Cardiac septum (tissue), 1 donor: ENCODE measurements around the gene CDX1. TPM values are rescaled to one million over a fixed set of nuclear protein-coding genes. Genes with fewer than 3 reads are reported as not detected.

ENCODE experiments used
- DNase-seq: peaks from one replicate; pipeline ENCODE4 v3.0.0-alpha.2; 2020; ENCODE audit warnings: low spot score
- intact Hi-C: fragments of 100-400 bp; cut with DNase I; formaldehyde crosslinking; loops from one replicate; pipeline ENCODE4 v1.14.0; 2022
- long read RNA-seq: library from polyadenylated mRNA; unstranded; transcript quantifications from one replicate; pipeline ENCODE4 v2.0.0, GENCODE V29; 2021
- total RNA-seq: library from RNA; stranded (reverse); fragmentation: NEBNext Ultra II Directional; extraction: Animal tissue kit (Norgen Biotek cat#: 25700); gene quantifications from one replicate; pipeline ENCODE4 v1.2.1, GENCODE V29; 2021
- donor health status: DM: no; HTN: no; CAD: no.

Gene CDX1
- 0.16 TPM for total RNA-seq
- long read RNA-seq, result 0 reads

DNA sequence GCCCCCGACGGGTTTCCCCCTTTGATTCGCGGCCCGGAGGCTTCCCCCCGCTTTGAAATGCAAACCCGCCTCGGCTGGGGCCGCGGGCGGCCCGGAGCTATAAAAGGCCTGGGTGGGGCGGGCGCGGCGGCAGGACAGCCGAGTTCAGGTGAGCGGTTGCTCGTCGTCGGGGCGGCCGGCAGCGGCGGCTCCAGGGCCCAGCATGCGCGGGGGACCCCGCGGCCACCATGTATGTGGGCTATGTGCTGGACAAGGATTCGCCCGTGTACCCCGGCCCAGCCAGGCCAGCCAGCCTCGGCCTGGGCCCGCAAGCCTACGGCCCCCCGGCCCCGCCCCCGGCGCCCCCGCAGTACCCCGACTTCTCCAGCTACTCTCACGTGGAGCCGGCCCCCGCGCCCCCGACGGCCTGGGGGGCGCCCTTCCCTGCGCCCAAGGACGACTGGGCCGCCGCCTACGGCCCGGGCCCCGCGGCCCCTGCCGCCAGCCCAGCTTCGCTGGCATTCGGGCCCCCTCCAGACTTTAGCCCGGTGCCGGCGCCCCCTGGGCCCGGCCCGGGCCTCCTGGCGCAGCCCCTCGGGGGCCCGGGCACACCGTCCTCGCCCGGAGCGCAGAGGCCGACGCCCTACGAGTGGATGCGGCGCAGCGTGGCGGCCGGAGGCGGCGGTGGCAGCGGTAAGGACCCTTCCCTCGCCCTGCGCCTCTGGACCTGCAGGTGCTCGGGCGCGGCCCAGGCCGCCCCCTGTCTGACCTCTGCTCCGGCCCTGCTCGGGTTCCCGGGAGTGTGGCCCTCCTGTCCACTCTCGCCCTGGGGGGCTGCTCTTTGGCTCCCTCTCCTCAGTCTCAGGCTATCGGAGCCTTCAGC lies at the start of gene CDX1:
Gene CDX1 (plus strand): TSS at position 129 of the 862 bp plus-strand sequence. CDS start 99 bp downstream, at position 228.
- intact Hi-C loops, result no loop called here
- DNase-seq, result no peak

DNA sequence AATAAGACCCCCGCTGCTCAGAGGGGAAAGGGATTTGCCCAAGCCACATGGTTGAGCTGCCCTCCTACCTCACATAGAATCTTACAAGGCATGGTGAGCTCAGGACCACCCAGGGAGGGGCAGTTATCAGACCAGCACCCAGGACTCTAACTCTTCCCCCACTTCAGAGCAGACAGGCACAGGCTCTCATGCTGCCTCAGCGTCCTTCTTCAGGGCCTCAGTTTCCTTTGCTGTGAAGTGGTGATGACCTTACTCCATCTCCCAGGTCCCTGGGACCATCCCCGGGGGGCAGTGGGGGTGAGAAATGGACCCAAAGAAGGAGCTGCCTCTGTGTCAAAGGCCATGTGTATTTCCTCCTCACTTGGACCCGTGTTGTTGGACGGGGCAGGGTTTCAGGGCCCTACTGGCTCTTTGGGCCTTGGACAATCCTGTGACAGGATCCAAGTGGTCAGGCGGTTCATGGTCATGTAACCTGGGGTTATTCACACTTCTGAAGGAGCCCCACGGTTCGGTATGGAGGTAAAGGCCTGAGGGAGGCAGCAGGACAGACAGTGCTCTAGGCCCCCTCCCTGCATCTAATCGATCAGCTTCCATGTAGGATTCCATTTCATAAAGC lies 48.5 kb upstream of the CDX1 start:
- peak; percentile 56 for DNase-seq

GRCh38 chr5:150118561-150119229 lies 47.9 kb upstream of the CDX1 start:
- intact Hi-C loops, result no loop called here
- DNase-seq, result peak; percentile 26

More for the DNA sequence above, 48.5 kb upstream of the CDX1 start:
- intact Hi-C loops, result no loop called here

GRCh38 chr5:150119421-150120061 lies 47.0 kb upstream of the CDX1 start:
- peak; percentile 62 for DNase-seq
- intact Hi-C loops, result no loop called here

GRCh38 chr5:150120062-150120441 lies 46.5 kb upstream of the CDX1 start:
- DNase-seq, result peak; percentile 65
- intact Hi-C loops, result no loop called here

DNA sequence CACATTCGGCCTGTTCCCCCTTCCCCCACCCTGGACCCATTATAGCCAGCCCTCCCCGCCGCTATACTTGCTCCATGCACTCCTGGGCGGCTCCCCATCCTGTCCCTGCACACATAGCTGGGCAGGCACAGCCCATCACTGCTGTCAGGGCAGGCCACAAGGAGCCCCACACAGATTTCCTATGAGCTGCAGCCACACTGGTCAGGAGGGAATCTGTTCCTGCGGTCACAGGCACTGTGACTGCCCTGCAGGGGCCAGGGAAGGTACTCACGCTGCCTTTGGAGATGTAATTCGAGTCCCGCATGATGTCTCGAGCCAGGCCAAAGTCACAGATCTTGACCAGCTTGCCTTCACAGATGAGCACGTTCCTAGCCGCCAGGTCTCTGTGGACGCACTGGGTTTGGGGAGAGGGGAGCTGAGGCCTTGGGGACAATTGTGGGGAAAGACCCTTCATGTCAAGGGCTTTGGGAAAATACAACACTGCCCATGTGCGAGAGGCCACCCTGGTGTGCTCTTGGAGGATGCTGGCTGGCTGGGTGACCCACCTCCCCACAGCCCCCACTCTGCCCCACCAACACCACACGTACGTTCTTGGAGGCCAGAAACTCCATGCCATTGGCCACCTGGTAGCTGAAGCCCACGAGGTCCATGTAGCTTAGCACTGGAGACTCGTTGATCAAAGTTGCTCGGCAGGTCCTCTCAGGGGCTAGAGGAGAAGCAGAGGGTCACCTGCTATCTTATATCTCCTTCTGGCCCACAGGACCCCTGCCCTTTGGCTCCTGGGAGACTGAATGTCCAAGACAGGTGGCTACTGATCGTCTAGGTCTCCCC lies 45.7 kb upstream of the CDX1 start:
- intact Hi-C loops, result no loop called here
- DNase-seq, result peak; percentile 47

DNA sequence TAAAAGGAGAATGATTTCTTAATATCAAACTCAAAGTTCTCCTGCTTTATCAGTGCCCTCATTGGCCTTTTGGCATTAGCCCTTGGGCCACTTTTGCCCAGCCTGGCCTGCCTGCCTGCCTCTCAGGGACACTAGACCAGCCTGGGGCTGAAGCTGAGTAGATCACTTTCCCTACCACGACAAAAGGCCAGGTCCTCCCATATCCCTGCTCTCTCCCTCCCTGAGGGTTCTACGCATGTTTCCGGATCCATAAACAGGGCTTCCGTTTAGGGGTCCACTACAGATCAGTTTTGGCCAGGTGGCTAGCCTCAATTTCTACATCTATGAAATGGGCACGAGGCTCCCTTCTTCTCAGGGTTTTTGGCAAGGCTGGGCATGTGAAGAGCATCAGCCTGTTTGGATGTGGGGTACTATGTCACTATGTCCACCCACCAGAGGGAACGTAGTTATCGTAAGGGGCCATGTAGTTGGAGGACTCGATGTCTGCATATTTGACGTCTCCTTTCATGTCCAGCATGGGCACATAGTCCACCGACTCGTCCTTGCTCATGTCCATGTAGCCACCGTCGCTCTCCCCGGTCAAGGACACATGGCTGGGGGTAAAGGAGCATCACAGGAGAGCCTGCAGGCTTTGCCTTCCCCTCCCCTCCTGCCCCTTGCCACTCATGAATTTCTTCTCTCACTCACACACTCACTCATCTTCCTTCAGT lies 45.0 kb upstream of the CDX1 start:
- DNase-seq, result peak; percentile 31
- intact Hi-C loops, result no loop called here

- DNase-seq, result peak; percentile 73
- intact Hi-C loops, result no loop called here
Measured at GRCh38 chr5:150122158-150122510, 44.4 kb upstream of the CDX1 start.

GRCh38 chr5:150122536-150123481 lies 43.8 kb upstream of the CDX1 start:
- DNase-seq, result no peak
- intact Hi-C loops, result no loop called here

DNA sequence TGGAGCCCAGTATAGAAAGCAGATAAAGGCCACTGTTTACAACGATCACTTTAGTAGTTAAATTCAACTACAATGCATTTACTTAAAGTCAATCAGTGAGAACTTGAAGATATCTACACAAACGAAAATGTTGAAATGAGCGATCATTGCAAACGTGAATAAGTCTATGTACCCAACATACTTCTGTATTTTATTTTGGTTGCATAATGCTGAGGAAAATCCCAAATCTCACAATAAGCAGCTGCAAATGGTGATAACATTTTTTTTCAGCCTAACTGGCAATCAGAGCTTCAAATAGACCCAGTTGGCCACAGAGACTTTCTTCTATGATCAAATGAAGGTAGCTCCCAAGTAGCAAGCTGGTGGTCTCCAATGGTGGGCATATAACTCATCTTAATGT lies 43.0 kb upstream of the CDX1 start:
- DNase-seq, result no peak
- intact Hi-C loops, result no loop called here

DNA sequence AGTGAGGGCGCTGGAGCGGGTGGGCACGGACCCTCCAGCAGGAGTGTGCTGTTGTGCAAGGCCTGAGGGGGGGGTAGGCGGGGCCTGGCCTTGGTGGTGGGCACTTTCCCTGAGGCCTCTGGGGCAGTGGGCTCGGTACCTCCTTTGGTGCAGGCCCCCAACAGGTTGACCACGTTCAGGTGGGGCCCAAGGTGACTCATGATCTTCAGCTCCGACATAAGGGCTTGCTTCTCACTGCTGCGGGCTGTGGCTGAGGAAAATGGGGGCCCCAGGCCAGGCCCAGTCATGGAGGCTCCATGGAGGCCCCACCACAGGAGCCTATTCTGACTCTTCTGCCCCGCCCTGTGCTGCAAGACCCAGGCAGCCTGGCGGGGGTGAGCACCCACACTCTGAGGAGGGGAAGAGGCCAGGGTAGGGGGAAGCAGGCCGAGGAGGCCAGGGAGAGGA lies 42.4 kb upstream of the CDX1 start:
- intact Hi-C loops, result no loop called here
- DNase-seq, result no peak

- no peak for DNase-seq
- intact Hi-C loops, result no loop called here
Measured at GRCh38 chr5:150124596-150124995, 42.0 kb upstream of the CDX1 start.

GRCh38 chr5:150125334-150125733 lies 41.2 kb upstream of the CDX1 start:
- intact Hi-C loops, result loop anchor here (5.0 kb wide), 1 partner anchor 312 kb away; no protein-coding TSS in a partner anchor
- no peak for DNase-seq

DNA sequence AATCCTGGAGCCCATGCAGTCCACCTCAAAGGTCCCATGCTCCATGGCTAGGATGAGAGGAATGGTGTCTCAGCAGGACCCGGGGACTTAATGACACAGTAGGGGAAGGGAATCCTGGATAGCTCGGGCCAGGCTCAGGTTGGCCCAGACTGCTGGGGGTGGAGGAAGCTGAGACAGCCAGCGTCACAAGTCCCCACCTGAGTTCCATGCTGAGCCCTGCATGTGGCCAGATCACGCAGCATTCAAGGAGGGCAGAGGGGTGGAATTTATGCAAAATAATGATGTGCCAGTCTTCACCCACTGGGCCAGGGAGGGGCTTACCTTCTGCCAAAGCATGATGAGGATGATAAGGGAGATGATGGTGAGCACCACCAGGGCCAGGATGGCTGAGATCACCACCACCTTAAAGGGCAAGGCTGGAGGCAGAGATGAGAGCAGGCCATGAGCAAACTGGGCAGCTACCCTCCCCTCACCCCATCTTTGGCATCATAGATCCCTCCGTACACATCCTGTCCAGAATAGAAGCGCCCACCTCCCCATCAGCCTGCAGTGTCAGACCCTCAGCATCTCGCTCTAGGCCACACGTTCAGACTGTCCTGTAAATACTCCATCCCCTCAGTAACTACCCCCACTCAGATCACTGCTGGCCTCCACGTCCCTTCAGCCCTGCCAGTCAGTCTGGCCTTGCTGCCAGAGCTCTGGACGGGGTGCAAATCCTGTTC lies 40.2 kb upstream of the CDX1 start:
- DNase-seq, result no peak

GRCh38 chr5:150126921-150127265 lies 39.7 kb upstream of the CDX1 start:
- intact Hi-C loops, result loop anchor here (5.0 kb wide), 1 partner anchor 310 kb away; no protein-coding TSS in a partner anchor

More for the DNA sequence above, 40.2 kb upstream of the CDX1 start:
- intact Hi-C loops, result loop anchor here (5.0 kb wide), 1 partner anchor 311 kb away; no protein-coding TSS in a partner anchor

GRCh38 chr5:150129454-150129812 lies 37.1 kb upstream of the CDX1 start:
- no peak for DNase-seq
- intact Hi-C loops, result loop anchor here (5.0 kb wide), 1 partner anchor 308 kb away; no protein-coding TSS in a partner anchor

More at GRCh38 chr5:150126921-150127265, 39.7 kb upstream of the CDX1 start:
- no peak for DNase-seq
